H9 (cell line): ENCODE data around the gene HERC4. TPM values are rescaled to one million over a fixed set of nuclear protein-coding genes. Genes with fewer than 3 reads are reported as not detected.

Experiments used
- DNase-seq: peaks from one replicate; pipeline ENCODE4 v3.0.0-alpha.2; 2017
- H2AFZ ChIP-seq: one replicate; pipeline ENCODE4 v1.6.1; 2013; ENCODE audit warnings: mild to moderate bottlenecking, low read length, control low read depth, moderate library complexity
- H2AK5ac ChIP-seq: 2 replicates; pipeline ENCODE4 v1.6.1; 2013; ENCODE audit warnings: low read length, control low read depth, mixed read lengths; ENCODE audit not compliant: insufficient read length
- H2BK120ac ChIP-seq: one replicate; pipeline ENCODE4 v1.6.1; 2013; ENCODE audit warnings: low read depth, mild to moderate bottlenecking, low read length, control low read depth, inconsistent platforms; ENCODE audit not compliant: poor library complexity, severe bottlenecking
- H2BK12ac ChIP-seq: 2 replicates; pipeline ENCODE4 v1.6.1; 2013; ENCODE audit warnings: low read length, control low read depth, mixed read lengths, low read depth; ENCODE audit not compliant: insufficient read length
- H2BK15ac ChIP-seq: 2 replicates; pipeline ENCODE4 v1.6.1; 2013; ENCODE audit warnings: low read depth, low read length, control low read depth
- H2BK20ac ChIP-seq: one replicate; pipeline ENCODE4 v1.6.1; 2013; ENCODE audit warnings: low read depth, mild to moderate bottlenecking, low read length, control low read depth, inconsistent platforms; ENCODE audit not compliant: poor library complexity, severe bottlenecking
- H2BK5ac ChIP-seq: 2 replicates; pipeline ENCODE4 v1.6.1; 2013; ENCODE audit warnings: low read length, control low read depth, mixed read lengths; ENCODE audit not compliant: insufficient read length
- H3K14ac ChIP-seq: 2 replicates; pipeline ENCODE4 v1.6.1; 2013; ENCODE audit warnings: low read length, control low read depth; ENCODE audit not compliant: insufficient read depth
- H3K18ac ChIP-seq: 2 replicates; pipeline ENCODE4 v1.6.1; 2013; ENCODE audit warnings: low read depth, mild to moderate bottlenecking, mixed read lengths, low read length, control low read depth; ENCODE audit not compliant: insufficient read length
- H3K23ac ChIP-seq: 2 replicates; pipeline ENCODE4 v1.6.1; 2013; ENCODE audit warnings: low read length, control low read depth, mixed read lengths, low read depth; ENCODE audit not compliant: insufficient read length
- H3K23me2 ChIP-seq: 2 replicates; pipeline ENCODE4 v1.6.1; 2013; ENCODE audit warnings: low read depth, mild to moderate bottlenecking, mixed read lengths, low read length, control low read depth; ENCODE audit not compliant: insufficient read length, poor library complexity, severe bottlenecking
- H3K27ac ChIP-seq: 2 replicates; pipeline ENCODE4 v1.5.1; 2013; ENCODE audit warnings: low read length, control low read depth, mixed read lengths, low read depth; ENCODE audit not compliant: insufficient read length
- H3K27me3 ChIP-seq: 2 replicates; pipeline ENCODE4 v1.6.1; 2013; ENCODE audit warnings: low read length, control low read depth, inconsistent platforms; ENCODE audit not compliant: insufficient read depth
- H3K4ac ChIP-seq: 2 replicates; pipeline ENCODE4 v1.6.1; 2013; ENCODE audit warnings: low read depth, mild to moderate bottlenecking, control low read depth, inconsistent platforms, low read length, moderate library complexity
- H3K4me1 ChIP-seq: 2 replicates; pipeline ENCODE4 v1.6.1; 2013; ENCODE audit warnings: low read length, control low read depth, inconsistent platforms; ENCODE audit not compliant: insufficient read depth
- H3K4me2 ChIP-seq: 2 replicates; pipeline ENCODE4 v1.6.1; 2013; ENCODE audit warnings: low read length, control low read depth, mixed read lengths; ENCODE audit not compliant: insufficient read length, insufficient read depth
- H3K56ac ChIP-seq: 2 replicates; pipeline ENCODE4 v1.6.1; 2013; ENCODE audit warnings: low read depth, mild to moderate bottlenecking, mixed read lengths, low read length, control low read depth; ENCODE audit not compliant: insufficient read length
- H3K79me1 ChIP-seq: 2 replicates; pipeline ENCODE4 v1.6.1; 2013; ENCODE audit warnings: low read depth, mild to moderate bottlenecking, moderate library complexity, low read length, control low read depth, inconsistent platforms; ENCODE audit not compliant: insufficient read depth, poor library complexity, severe bottlenecking
- H3K79me2 ChIP-seq: 2 replicates; pipeline ENCODE4 v1.6.1; 2013; ENCODE audit warnings: low read length, control low read depth, inconsistent platforms; ENCODE audit not compliant: insufficient read depth
- H3K9ac ChIP-seq: 2 replicates; pipeline ENCODE4 v1.6.1; 2013; ENCODE audit warnings: low read length, control low read depth, mixed read lengths; ENCODE audit not compliant: insufficient read length; ENCODE audit errors: extremely low read depth
- H3K9me3 ChIP-seq: one replicate; pipeline ENCODE4 v1.6.1; 2013; ENCODE audit warnings: low read depth, low read length, inconsistent platforms; ENCODE audit not compliant: control insufficient read depth
- H3T11ph ChIP-seq: one replicate; pipeline ENCODE4 v1.6.1; 2013; ENCODE audit warnings: mild to moderate bottlenecking, low read length, control low read depth, inconsistent platforms
- H4K20me1 ChIP-seq: one replicate; pipeline ENCODE4 v1.6.1; 2013; ENCODE audit not compliant: control insufficient read depth, insufficient read length, insufficient read depth
- H4K5ac ChIP-seq: 2 replicates; pipeline ENCODE4 v1.6.1; 2013; ENCODE audit warnings: low read depth, mild to moderate bottlenecking, mixed read lengths, low read length, control low read depth; ENCODE audit not compliant: insufficient read length
- H4K8ac ChIP-seq: replicated peaks from 2 replicates; pipeline ENCODE4 v1.6.1; 2013; ENCODE audit warnings: low read length, control low read depth, mixed read lengths, low read depth; ENCODE audit not compliant: insufficient read length
- H4K91ac ChIP-seq: 2 replicates; pipeline ENCODE4 v1.6.1; 2013; ENCODE audit warnings: low read depth, mild to moderate bottlenecking, moderate library complexity, mixed read lengths, low read length, control low read depth; ENCODE audit not compliant: insufficient read length
- H3K27ac Mint-ChIP-seq, 3 experiments: 2 replicates in 2 of 3; 3 replicates in 1 of 3; pipeline ENCODE4 v1.8.0; 2020 to 2021; ENCODE audit warnings: mixed read lengths in 3 of 3, mild to moderate bottlenecking in 1 of 3, moderate library complexity in 1 of 3
- H3K27me3 Mint-ChIP-seq: 2 replicates; pipeline ENCODE4 v1.8.0; 2021; ENCODE audit warnings: low read depth, mild to moderate bottlenecking, moderate library complexity, mixed read lengths
- H3K36me3 Mint-ChIP-seq, 3 experiments: 2 replicates in 2 of 3; 3 replicates in 1 of 3; pipeline ENCODE4 v1.8.0; 2020 to 2021; ENCODE audit warnings: low read depth in 3 of 3, mixed read lengths in 3 of 3; ENCODE audit not compliant: insufficient read depth in 1 of 3
- H3K4me1 Mint-ChIP-seq, 2 experiments: 2 replicates each; pipeline ENCODE4 v1.8.0; 2020; ENCODE audit warnings: mixed read lengths in 2 of 2
- H3K4me3 Mint-ChIP-seq, 2 experiments: 2 replicates in 1 of 2; 3 replicates in 1 of 2; pipeline ENCODE4 v1.8.0; 2020 to 2021; ENCODE audit warnings: mild to moderate bottlenecking in 2 of 2, mixed read lengths in 2 of 2, moderate library complexity in 1 of 2
- H3K9me3 Mint-ChIP-seq, 2 experiments: 2 replicates in 1 of 2; 3 replicates in 1 of 2; pipeline ENCODE4 v1.8.0; 2020; ENCODE audit warnings: mild to moderate bottlenecking in 2 of 2, mixed read lengths in 2 of 2, moderate library complexity in 1 of 2
- CTCF ChIP-seq: fragments of 200-600 bp; sonication (generic); conservative IDR thresholded peaks from 3 replicates; pipeline ENCODE4 v1.8.0; 2021; ENCODE audit warnings: antibody characterized with exemption, mild to moderate bottlenecking
- WGBS: extraction: QIAGEN DNeasy Blood & Tissue Kit; methylation state at CpG from one replicate; pipeline ENCODE4 v1.1.7; 2013; ENCODE audit warnings: missing lambda C conversion rate, low lambda C conversion rate, mixed read lengths; ENCODE audit not compliant: insufficient read length; ENCODE audit errors: extremely low coverage; 5-methylcytosine and 5-hydroxymethylcytosine counted together
- total RNA-seq: library from RNA; stranded (reverse); gene quantifications from 2 replicates; pipeline ENCODE4 v1.2.1, GENCODE V29; 2021

Gene HERC4
- total RNA-seq, 1 experiment from 2014 or later, result 24.5 TPM

- H3K9me3 Mint-ChIP-seq, result no peaks in the 10 kb centered on the region
- no peak overlapping the region for H2BK20ac ChIP-seq
- no peak overlapping the region for H3K23ac ChIP-seq
- H2BK12ac ChIP-seq, result no peak overlapping the region
- no peak overlapping the region for H3K27ac Mint-ChIP-seq
- no peaks in the 10 kb centered on the region for H3K4me1 ChIP-seq
- H3K36me3 Mint-ChIP-seq, result peaks cover 0 to 4% (median 0%) of the 10 kb centered on the region in 3 experiments; a peak in 1 of 7 replicates
- no CpG with 5 or more reads among the region's 3 CpGs for WGBS
- TF ChIP-seq CTCF, result no peak
- H3K56ac ChIP-seq, result no peak overlapping the region
- H3K9ac ChIP-seq, result no peak overlapping the region
- H4K20me1 ChIP-seq, result no peaks in the 10 kb centered on the region
- H3K9me3 ChIP-seq, result no peaks in the 10 kb centered on the region
- no peaks in the 10 kb centered on the region for H3K79me2 ChIP-seq
- no peak overlapping the region for H3K27ac ChIP-seq
- H3K27me3 ChIP-seq, result no peaks in the 10 kb centered on the region
- no peak overlapping the region for H3K4me3 Mint-ChIP-seq
- H3K79me1 ChIP-seq, result no peaks in the 10 kb centered on the region
- H3T11ph ChIP-seq, result no peak overlapping the region
- no peaks in the 10 kb centered on the region for H3K27me3 Mint-ChIP-seq
- DNase-seq, result no peak
- no peak overlapping the region for H3K4ac ChIP-seq
- H2AK5ac ChIP-seq, result no peak overlapping the region
- peaks cover 2 to 5% of the 10 kb centered on the region in 2 experiments for H3K4me1 Mint-ChIP-seq
- H4K5ac ChIP-seq, result no peak overlapping the region
- no peak overlapping the region for H3K14ac ChIP-seq
- no peak overlapping the region for H4K91ac ChIP-seq
- no peak overlapping the region for H2BK15ac ChIP-seq
- H3K18ac ChIP-seq, result no peak overlapping the region
- no peaks in the 10 kb centered on the region for H3K23me2 ChIP-seq
- no peak overlapping the region for H2AFZ ChIP-seq
- H3K4me2 ChIP-seq, result no peak overlapping the region
- H4K8ac ChIP-seq, result no peak overlapping the region
- no peak overlapping the region for H2BK5ac ChIP-seq
- H2BK120ac ChIP-seq, result no peak overlapping the region
These were observed 21.5 kb downstream of the HERC4 start for GRCh38 chr10:68053553-68053952.
